Parathyroid adenoma (tissue), 2 donors: ENCODE results near the gene SLC12A7.

Source experiments
- H2AFZ ChIP-seq: fragments of 300-600 bp; sonication (generic); one replicate; pipeline ENCODE4 v1.7.0; 2017; ENCODE audit warnings: antibody characterized with exemption, mild to moderate bottlenecking
- H3K27ac ChIP-seq: fragments of 300-600 bp; sonication (generic); one replicate; pipeline ENCODE4 v1.7.0; 2017
- H3K27me3 ChIP-seq: fragments of 300-600 bp; sonication (generic); one replicate; pipeline ENCODE4 v1.7.0; 2017; ENCODE audit warnings: low read length; ENCODE audit not compliant: control insufficient read depth, insufficient read depth
- H3K36me3 ChIP-seq: fragments of 300-600 bp; sonication (generic); one replicate; pipeline ENCODE4 v1.7.0; 2017; ENCODE audit warnings: low read length; ENCODE audit not compliant: control insufficient read depth, insufficient read depth
- H3K4me1 ChIP-seq: fragments of 300-600 bp; sonication (generic); one replicate; pipeline ENCODE4 v1.7.0; 2017; ENCODE audit warnings: control low read depth
- H3K4me2 ChIP-seq: fragments of 300-600 bp; sonication (generic); one replicate; pipeline ENCODE4 v1.7.0; 2017; ENCODE audit warnings: low read length
- H3K4me3 ChIP-seq: fragments of 300-600 bp; sonication (generic); one replicate; pipeline ENCODE4 v1.7.0; 2017; ENCODE audit warnings: low read depth, low read length
- H3K79me2 ChIP-seq: fragments of 300-600 bp; sonication (generic); one replicate; pipeline ENCODE4 v1.7.0; 2017; ENCODE audit warnings: control low read depth
- H3K9ac ChIP-seq: fragments of 300-600 bp; sonication (generic); one replicate; pipeline ENCODE4 v1.7.0; 2017; ENCODE audit warnings: mild to moderate bottlenecking
- H3K9me3 ChIP-seq: fragments of 300-600 bp; sonication (generic); one replicate; pipeline ENCODE4 v1.7.0; 2017; ENCODE audit warnings: low read length; ENCODE audit not compliant: control insufficient read depth
- TF ChIP-seq, protein P1 (sequence below): fragments of 300-600 bp; sonication (generic); IDR thresholded peaks from one replicate; pipeline ENCODE4 v1.7.0; 2017; ENCODE audit warnings: antibody characterized with exemption, mild to moderate bottlenecking
- donor health status: primary hyperparathyroidism.

The SLC12A7 gene

DNA sequence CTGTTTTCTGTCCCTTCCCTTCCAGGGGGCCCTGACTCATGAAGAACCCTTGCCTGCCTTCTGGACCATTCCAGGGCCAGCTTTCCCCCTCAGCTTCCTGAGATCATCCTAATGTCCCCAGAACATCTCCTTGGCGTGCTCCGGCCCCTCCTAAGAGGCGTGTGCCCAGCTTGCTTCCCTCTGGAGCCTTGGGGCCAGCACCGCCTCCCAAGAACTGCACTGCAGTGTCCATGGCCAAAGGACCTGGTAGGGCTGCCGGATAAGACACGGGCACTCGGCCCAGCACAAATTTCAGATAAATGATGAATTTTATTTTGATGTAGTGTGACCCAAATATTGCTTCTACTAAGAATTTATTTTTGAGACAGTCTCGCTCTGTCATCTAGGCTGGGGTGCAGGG is 20.7 kb upstream of the SLC12A7 start:
- Histone ChIP-seq H3K79me2 (no peaks in the 10 kb centered on the region), H3K9ac (no peak overlapping the region), H3K4me3 (no peak overlapping the region), H3K4me1 (no peaks in the 10 kb centered on the region), H3K36me3 (no peaks in the 10 kb centered on the region), H3K9me3 (no peaks in the 10 kb centered on the region), H3K4me2 (no peak overlapping the region), H2AFZ (no peak overlapping the region), H3K27ac (no peak overlapping the region), H3K27me3 (no peaks in the 10 kb centered on the region)
- TF ChIP-seq, protein P1, sequence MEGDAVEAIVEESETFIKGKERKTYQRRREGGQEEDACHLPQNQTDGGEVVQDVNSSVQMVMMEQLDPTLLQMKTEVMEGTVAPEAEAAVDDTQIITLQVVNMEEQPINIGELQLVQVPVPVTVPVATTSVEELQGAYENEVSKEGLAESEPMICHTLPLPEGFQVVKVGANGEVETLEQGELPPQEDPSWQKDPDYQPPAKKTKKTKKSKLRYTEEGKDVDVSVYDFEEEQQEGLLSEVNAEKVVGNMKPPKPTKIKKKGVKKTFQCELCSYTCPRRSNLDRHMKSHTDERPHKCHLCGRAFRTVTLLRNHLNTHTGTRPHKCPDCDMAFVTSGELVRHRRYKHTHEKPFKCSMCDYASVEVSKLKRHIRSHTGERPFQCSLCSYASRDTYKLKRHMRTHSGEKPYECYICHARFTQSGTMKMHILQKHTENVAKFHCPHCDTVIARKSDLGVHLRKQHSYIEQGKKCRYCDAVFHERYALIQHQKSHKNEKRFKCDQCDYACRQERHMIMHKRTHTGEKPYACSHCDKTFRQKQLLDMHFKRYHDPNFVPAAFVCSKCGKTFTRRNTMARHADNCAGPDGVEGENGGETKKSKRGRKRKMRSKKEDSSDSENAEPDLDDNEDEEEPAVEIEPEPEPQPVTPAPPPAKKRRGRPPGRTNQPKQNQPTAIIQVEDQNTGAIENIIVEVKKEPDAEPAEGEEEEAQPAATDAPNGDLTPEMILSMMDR: no peak

- Histone ChIP-seq H3K9me3 (no peaks in the 10 kb centered on the region), H3K9ac (no peak overlapping the region), H3K4me1 (no peaks in the 10 kb centered on the region), H3K79me2 (no peaks in the 10 kb centered on the region), H2AFZ (no peak overlapping the region), H3K27ac (no peak overlapping the region), H3K4me2 (no peak overlapping the region), H3K4me3 (no peak overlapping the region), H3K36me3 (no peaks in the 10 kb centered on the region), H3K27me3 (no peaks in the 10 kb centered on the region)
- TF ChIP-seq, protein P1: no peak
Observed at GRCh38 chr5:1131726-1132125, 19.9 kb upstream of the SLC12A7 start.

DNA sequence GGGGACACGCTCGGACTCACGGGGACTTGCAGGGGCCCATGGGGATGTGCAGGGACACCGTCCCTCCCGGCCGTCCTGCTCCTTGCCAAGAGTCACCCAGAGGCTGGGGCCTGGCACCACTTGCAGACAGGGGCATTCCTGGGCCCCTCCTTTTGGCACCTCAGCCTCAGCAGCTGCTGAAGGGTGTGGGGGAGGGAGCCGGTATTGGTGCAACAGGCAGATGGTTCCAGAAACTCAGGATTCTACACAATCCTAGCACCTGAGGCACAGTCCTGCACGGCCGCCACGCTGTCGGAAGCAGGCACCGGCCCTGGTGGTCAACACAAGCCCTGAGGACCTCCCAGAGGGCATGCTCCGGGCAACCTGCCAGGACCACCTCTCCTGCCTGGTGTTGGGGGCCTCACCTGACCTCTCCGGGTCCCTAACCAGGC is 19.3 kb upstream of the SLC12A7 start:
- H3K9me3 ChIP-seq: no peaks in the 10 kb centered on the region
- no peaks in the 10 kb centered on the region for H3K79me2 ChIP-seq
- H2AFZ ChIP-seq: no peak overlapping the region
- H3K4me2 ChIP-seq: no peak overlapping the region
- H3K27ac ChIP-seq: no peak overlapping the region
- no peaks in the 10 kb centered on the region for H3K27me3 ChIP-seq
- no peaks in the 10 kb centered on the region for H3K36me3 ChIP-seq
- TF ChIP-seq, protein P1: no peak
- H3K4me3 ChIP-seq: no peak overlapping the region
- H3K4me1 ChIP-seq: no peaks in the 10 kb centered on the region
- no peak overlapping the region for H3K9ac ChIP-seq

GRCh38 chr5:1130218-1130946 is 18.5 kb upstream of the SLC12A7 start:
- H3K9ac ChIP-seq: no peak overlapping the region

More at GRCh38 chr5:1130218-1130946, 18.5 kb upstream of the SLC12A7 start:
- Histone ChIP-seq H3K27ac (no peak overlapping the region), H3K79me2 (no peaks in the 10 kb centered on the region), H3K4me1 (no peaks in the 10 kb centered on the region), H3K9me3 (no peaks in the 10 kb centered on the region), H3K4me3 (no peak overlapping the region), H3K4me2 (no peak overlapping the region), H3K36me3 (no peaks in the 10 kb centered on the region), H2AFZ (no peak overlapping the region), H3K27me3 (no peaks in the 10 kb centered on the region)
- TF ChIP-seq, protein P1: no peak
